ENCODE data around the gene AGAP2.
A peak's percentile ranks its signal among the peaks of the same experiment; 100 is the strongest.

Gene AGAP2

GRCh38 chr12:57739914-57740538 is 1.5 kb upstream of the AGAP2 start:
- no peak overlapping the region for H3K27ac ChIP-seq (ENCODE audit: low read length)
- H3K9me3 ChIP-seq (ENCODE audit: insufficient read depth, low read depth, low read length) = no peaks in the 10 kb centered on the region
- no peak overlapping the region for H3K4me3 ChIP-seq (ENCODE audit: low read length)
- no peak overlapping the region for H3K9ac ChIP-seq (ENCODE audit: low read depth, low read length)
- peaks cover 3% of the 10 kb centered on the region; the same call in 1 of the 2 replicates for H3K4me1 ChIP-seq (ENCODE audit: insufficient read depth, low read length)
- H3K36me3 ChIP-seq (ENCODE audit: insufficient read depth, low read depth, low read length) = no peaks in the 10 kb centered on the region
- peaks cover 91% of the 10 kb centered on the region for H3K27me3 ChIP-seq (ENCODE audit: insufficient read depth, low read length)

GRCh38 chr12:57739387-57739786 is 845 bp upstream of the AGAP2 start:
- Histone ChIP-seq H3K27ac (ENCODE audit: low read length) (no peak overlapping the region), H3K9me3 (ENCODE audit: insufficient read depth, low read depth, low read length) (no peaks in the 10 kb centered on the region), H3K4me3 (ENCODE audit: low read length) (peak overlapping the region; percentile 65; the same call in 1 of the 2 replicates), H3K4me1 (ENCODE audit: insufficient read depth, low read length) (peaks cover 3% of the 10 kb centered on the region; the same call in 1 of the 2 replicates), H3K9ac (ENCODE audit: low read depth, low read length) (no peak overlapping the region), H3K36me3 (ENCODE audit: insufficient read depth, low read depth, low read length) (no peaks in the 10 kb centered on the region), H3K27me3 (ENCODE audit: insufficient read depth, low read length) (peaks cover 98% of the 10 kb centered on the region)

GRCh38 chr12:57737467-57738460 is 778 bp downstream of the AGAP2 start:
- H3K9ac ChIP-seq (ENCODE audit: low read depth, low read length) = no peak overlapping the region
- peaks cover 100% of the 10 kb centered on the region for H3K27me3 ChIP-seq (ENCODE audit: insufficient read depth, low read length)
- no peaks in the 10 kb centered on the region for H3K36me3 ChIP-seq (ENCODE audit: insufficient read depth, low read depth, low read length)
- H3K27ac ChIP-seq (ENCODE audit: low read length) = no peak overlapping the region
- H3K4me1 ChIP-seq (ENCODE audit: insufficient read depth, low read length) = peaks cover 3% of the 10 kb centered on the region; the same call in 1 of the 2 replicates
- H3K4me3 ChIP-seq (ENCODE audit: low read length) = peak overlapping the region; percentile 37; the same call in 1 of the 2 replicates
- no peaks in the 10 kb centered on the region for H3K9me3 ChIP-seq (ENCODE audit: insufficient read depth, low read depth, low read length)

- H3K4me1 ChIP-seq (ENCODE audit: insufficient read depth, low read length) = peaks cover 3% of the 10 kb centered on the region; the same call in 1 of the 2 replicates
- H3K4me3 ChIP-seq (ENCODE audit: low read length) = peak overlapping the region; percentile 61; the same call in 1 of the 2 replicates
- H3K9ac ChIP-seq (ENCODE audit: low read depth, low read length) = no peak overlapping the region
- H3K36me3 ChIP-seq (ENCODE audit: insufficient read depth, low read depth, low read length) = no peaks in the 10 kb centered on the region
- peaks cover 100% of the 10 kb centered on the region for H3K27me3 ChIP-seq (ENCODE audit: insufficient read depth, low read length)
- no peak overlapping the region for H3K27ac ChIP-seq (ENCODE audit: low read length)
- H3K9me3 ChIP-seq (ENCODE audit: insufficient read depth, low read depth, low read length) = no peaks in the 10 kb centered on the region
Measured at GRCh38 chr12:57736741-57737466, 1.6 kb downstream of the AGAP2 start.

- Histone ChIP-seq H3K36me3 (ENCODE audit: insufficient read depth, low read depth, low read length) (no peaks in the 10 kb centered on the region), H3K27me3 (ENCODE audit: insufficient read depth, low read length) (peaks cover 100% of the 10 kb centered on the region), H3K27ac (ENCODE audit: low read length) (no peak overlapping the region), H3K4me3 (ENCODE audit: low read length) (peak overlapping the region; percentile 61; the same call in 1 of the 2 replicates), H3K4me1 (ENCODE audit: insufficient read depth, low read length) (peaks cover 3% of the 10 kb centered on the region; the same call in 1 of the 2 replicates), H3K9me3 (ENCODE audit: insufficient read depth, low read depth, low read length) (no peaks in the 10 kb centered on the region), H3K9ac (ENCODE audit: low read depth, low read length) (no peak overlapping the region)
Measured at GRCh38 chr12:57735952-57736740, 2.4 kb downstream of the AGAP2 start.

GRCh38 chr12:57735198-57735855 is 3.2 kb downstream of the AGAP2 start:
- Histone ChIP-seq H3K36me3 (ENCODE audit: insufficient read depth, low read depth, low read length) (no peaks in the 10 kb centered on the region), H3K27ac (ENCODE audit: low read length) (no peak overlapping the region), H3K27me3 (ENCODE audit: insufficient read depth, low read length) (peaks cover 100% of the 10 kb centered on the region), H3K9ac (ENCODE audit: low read depth, low read length) (no peak overlapping the region), H3K4me1 (ENCODE audit: insufficient read depth, low read length) (peaks cover 3% of the 10 kb centered on the region; the same call in 1 of the 2 replicates), H3K4me3 (ENCODE audit: low read length) (peak overlapping the region; percentile 61; the same call in 1 of the 2 replicates), H3K9me3 (ENCODE audit: insufficient read depth, low read depth, low read length) (no peaks in the 10 kb centered on the region)

GRCh38 chr12:57734591-57734990 is 4.0 kb downstream of the AGAP2 start:
- H3K27me3 ChIP-seq (ENCODE audit: insufficient read depth, low read length) = peaks cover 100% of the 10 kb centered on the region
- no peak overlapping the region for H3K27ac ChIP-seq (ENCODE audit: low read length)
- H3K9ac ChIP-seq (ENCODE audit: low read depth, low read length) = no peak overlapping the region
- H3K9me3 ChIP-seq (ENCODE audit: insufficient read depth, low read depth, low read length) = no peaks in the 10 kb centered on the region
- no peaks in the 10 kb centered on the region for H3K36me3 ChIP-seq (ENCODE audit: insufficient read depth, low read depth, low read length)
- no peak overlapping the region for H3K4me3 ChIP-seq (ENCODE audit: low read length)
- peaks cover 3% of the 10 kb centered on the region; the same call in 1 of the 2 replicates for H3K4me1 ChIP-seq (ENCODE audit: insufficient read depth, low read length)

GRCh38 chr12:57733928-57734327 is 4.6 kb downstream of the AGAP2 start:
- no peaks in the 10 kb centered on the region for H3K9me3 ChIP-seq (ENCODE audit: insufficient read depth, low read depth, low read length)
- 0 out of 2 replicates have a peak, but pooled peaks cover 3% of the 10 kb centered on the region for H3K4me1 ChIP-seq (ENCODE audit: insufficient read depth, low read length)
- no peak overlapping the region for H3K27ac ChIP-seq (ENCODE audit: low read length)
- no peaks in the 10 kb centered on the region for H3K36me3 ChIP-seq (ENCODE audit: insufficient read depth, low read depth, low read length)
- no peak overlapping the region for H3K4me3 ChIP-seq (ENCODE audit: low read length)
- H3K27me3 ChIP-seq (ENCODE audit: insufficient read depth, low read length) = peaks cover 100% of the 10 kb centered on the region
- H3K9ac ChIP-seq (ENCODE audit: low read depth, low read length) = no peak overlapping the region

GRCh38 chr12:57732726-57733593 is 5.6 kb downstream of the AGAP2 start:
- no peak overlapping the region for H3K27ac ChIP-seq (ENCODE audit: low read length)
- no peaks in the 10 kb centered on the region for H3K36me3 ChIP-seq (ENCODE audit: insufficient read depth, low read depth, low read length)
- H3K9me3 ChIP-seq (ENCODE audit: insufficient read depth, low read depth, low read length) = no peaks in the 10 kb centered on the region
- H3K4me1 ChIP-seq (ENCODE audit: insufficient read depth, low read length) = 0 out of 2 replicates have a peak, but pooled peaks cover 3% of the 10 kb centered on the region
- peaks cover 100% of the 10 kb centered on the region for H3K27me3 ChIP-seq (ENCODE audit: insufficient read depth, low read length)
- H3K9ac ChIP-seq (ENCODE audit: low read depth, low read length) = no peak overlapping the region
- H3K4me3 ChIP-seq (ENCODE audit: low read length) = no peak overlapping the region

GRCh38 chr12:57732270-57732669 is 6.3 kb downstream of the AGAP2 start:
- no peak overlapping the region for H3K4me3 ChIP-seq (ENCODE audit: low read length)
- H3K27ac ChIP-seq (ENCODE audit: low read length) = no peak overlapping the region
- peaks cover 5% of the 10 kb centered on the region; the same call in 1 of the 2 replicates for H3K4me1 ChIP-seq (ENCODE audit: insufficient read depth, low read length)
- no peak overlapping the region for H3K9ac ChIP-seq (ENCODE audit: low read depth, low read length)
- no peaks in the 10 kb centered on the region for H3K9me3 ChIP-seq (ENCODE audit: insufficient read depth, low read depth, low read length)
- H3K27me3 ChIP-seq (ENCODE audit: insufficient read depth, low read length) = peaks cover 100% of the 10 kb centered on the region
- no peaks in the 10 kb centered on the region for H3K36me3 ChIP-seq (ENCODE audit: insufficient read depth, low read depth, low read length)
